Measurements from ENCODE around the gene CNTNAP5. TPM values are rescaled to one million over a fixed set of nuclear protein-coding genes. Genes with fewer than 3 reads are reported as not detected.

CNTNAP5 gene
- total RNA-seq, 1 donor from 2014 or later: not detected

DNA sequence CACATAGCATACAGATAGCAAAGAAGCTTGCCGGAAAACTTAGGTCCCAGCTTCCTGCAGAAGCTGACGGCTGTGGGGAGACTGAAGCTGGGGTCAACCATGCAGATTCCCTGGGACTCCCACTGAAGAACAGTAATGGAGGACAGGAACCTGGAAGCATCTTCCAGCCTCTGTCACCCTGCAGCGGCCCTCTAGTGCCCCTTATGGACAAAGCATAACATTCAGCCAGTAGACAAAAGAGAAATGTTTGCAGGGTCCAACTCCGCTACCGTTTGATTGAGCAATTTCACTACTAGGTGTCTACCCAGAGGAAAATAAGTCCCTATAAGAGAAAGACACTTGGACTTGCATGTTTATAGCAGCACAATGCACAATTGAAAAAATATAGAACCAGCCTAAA is 460.6 kb downstream of the CNTNAP5 start:
- no peaks in the 10 kb centered on the region for H3K36me3 ChIP-seq (ENCODE audit: control insufficient read depth, insufficient read depth, low read length)
- TF ChIP-seq CTCF (IDR thresholded peaks at IDR 0.05; ENCODE audit: insufficient read depth, low read length, poor library complexity, severe bottlenecking): no peak
- H3K4me3 ChIP-seq (ENCODE audit: low read depth, low read length): no peak overlapping the region
- no peaks in the 10 kb centered on the region for H3K27me3 ChIP-seq (ENCODE audit: control insufficient read depth, insufficient read depth, low read length)
- DNase-seq (ENCODE audit: low read depth): no peak

- no peak for DNase-seq (ENCODE audit: low read depth)
Observed at GRCh38 chr2:124489686-124490085, 464.6 kb downstream of the CNTNAP5 start.

GRCh38 chr2:124501575-124502152 is 476.6 kb downstream of the CNTNAP5 start:
- no peak for TF ChIP-seq CTCF (IDR thresholded peaks at IDR 0.05; ENCODE audit: insufficient read depth, low read length, poor library complexity, severe bottlenecking)
- H3K36me3 ChIP-seq (ENCODE audit: control insufficient read depth, insufficient read depth, low read length): no peaks in the 10 kb centered on the region
- no peak overlapping the region for H3K4me3 ChIP-seq (ENCODE audit: low read depth, low read length)
- H3K27me3 ChIP-seq (ENCODE audit: control insufficient read depth, insufficient read depth, low read length): no peaks in the 10 kb centered on the region
- DNase-seq (ENCODE audit: low read depth): no peak

More at GRCh38 chr2:124489686-124490085, 464.6 kb downstream of the CNTNAP5 start:
- no peak for TF ChIP-seq CTCF (IDR thresholded peaks at IDR 0.05; ENCODE audit: insufficient read depth, low read length, poor library complexity, severe bottlenecking)
- Histone ChIP-seq H3K27me3 (ENCODE audit: control insufficient read depth, insufficient read depth, low read length) (no peaks in the 10 kb centered on the region), H3K4me3 (ENCODE audit: low read depth, low read length) (no peak overlapping the region), H3K36me3 (ENCODE audit: control insufficient read depth, insufficient read depth, low read length) (no peaks in the 10 kb centered on the region)

DNA sequence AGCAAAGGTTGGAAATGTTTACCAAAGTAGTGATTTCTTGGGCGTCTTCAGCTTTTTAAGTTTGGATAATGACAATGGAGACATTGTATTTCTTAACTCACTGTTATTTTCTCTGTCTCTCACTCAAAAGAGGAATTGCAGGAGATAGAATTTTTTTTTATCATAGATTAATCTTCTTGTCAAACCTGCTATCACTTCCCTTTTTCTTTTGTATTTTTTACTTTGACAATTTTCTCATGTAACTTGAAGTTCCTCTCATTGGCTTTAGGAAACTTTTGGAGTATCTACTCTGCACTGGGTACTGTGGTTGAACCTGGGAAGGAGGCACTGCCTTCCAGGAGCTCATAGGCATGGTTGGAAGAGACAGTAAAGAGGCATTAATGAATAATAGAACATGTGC is 489.1 kb downstream of the CNTNAP5 start:
- no peaks in the 10 kb centered on the region for H3K27me3 ChIP-seq (ENCODE audit: control insufficient read depth, insufficient read depth, low read length)
- H3K36me3 ChIP-seq (ENCODE audit: control insufficient read depth, insufficient read depth, low read length): no peaks in the 10 kb centered on the region
- H3K4me3 ChIP-seq (ENCODE audit: low read depth, low read length): no peak overlapping the region
- DNase-seq (ENCODE audit: low read depth): no peak
- no peak for TF ChIP-seq CTCF (IDR thresholded peaks at IDR 0.05; ENCODE audit: insufficient read depth, low read length, poor library complexity, severe bottlenecking)

- Histone ChIP-seq H3K27me3 (ENCODE audit: control insufficient read depth, insufficient read depth, low read length) (no peaks in the 10 kb centered on the region), H3K4me3 (ENCODE audit: low read depth, low read length) (no peak overlapping the region), H3K36me3 (ENCODE audit: control insufficient read depth, insufficient read depth, low read length) (no peaks in the 10 kb centered on the region)
- TF ChIP-seq CTCF (IDR thresholded peaks at IDR 0.05; ENCODE audit: insufficient read depth, low read length, poor library complexity, severe bottlenecking): no peak
- no peak for DNase-seq (ENCODE audit: low read depth)
Observed at GRCh38 chr2:124520953-124521352, 495.9 kb downstream of the CNTNAP5 start.

DNA sequence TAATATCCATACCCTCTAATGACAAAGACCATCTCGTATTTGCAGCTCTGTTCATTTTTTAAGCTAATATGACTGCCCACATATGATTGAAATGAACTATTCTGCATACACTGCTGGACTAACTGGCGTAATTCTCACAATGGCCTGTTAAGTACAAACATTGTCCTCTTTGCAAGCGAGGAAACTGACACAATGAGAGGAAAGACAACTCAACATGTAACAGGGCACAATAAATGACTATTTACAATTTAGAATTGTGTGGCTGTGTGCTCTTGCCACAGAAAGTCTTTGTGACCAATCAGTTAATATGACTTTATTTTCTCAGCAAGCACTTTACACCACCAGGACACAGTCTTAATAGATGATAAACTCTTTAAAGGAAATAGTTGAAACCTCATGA is 498.0 kb downstream of the CNTNAP5 start:
- no peaks in the 10 kb centered on the region for H3K36me3 ChIP-seq (ENCODE audit: control insufficient read depth, insufficient read depth, low read length)
- H3K27me3 ChIP-seq (ENCODE audit: control insufficient read depth, insufficient read depth, low read length): no peaks in the 10 kb centered on the region
- no peak overlapping the region for H3K4me3 ChIP-seq (ENCODE audit: low read depth, low read length)
- DNase-seq (ENCODE audit: low read depth): no peak
- no peak for TF ChIP-seq CTCF (IDR thresholded peaks at IDR 0.05; ENCODE audit: insufficient read depth, low read length, poor library complexity, severe bottlenecking)

Data from kidney epithelial cell (primary cell).